Spleen (tissue), 11 donors: ENCODE results near the gene RPL18. TPM values are rescaled to one million over a fixed set of nuclear protein-coding genes. Genes with fewer than 3 reads are reported as not detected.

Experiments used
- DNase-seq: peaks from one replicate; pipeline ENCODE4 v3.0.0-alpha.2; 2020
- H3K27ac ChIP-seq, 8 donors: fragments of 200-600 bp; sonication (generic) in 7 of 8; 1 replicate in 4 of 8; 2 replicates in 4 of 8; pipeline versions ENCODE4 v1.5.0 to v1.8.0; 2016 to 2021; ENCODE audit warnings: inconsistent platforms in 4 of 8, mild to moderate bottlenecking in 4 of 8, moderate library complexity in 1 of 8
- H3K27me3 ChIP-seq, 7 donors: fragments of 200-600 bp; sonication (generic) in 6 of 7; replicated peaks in 1 of 7; 1 replicate in 4 of 7; 2 replicates in 3 of 7; pipeline versions ENCODE4 v1.5.0 to v1.8.0; 2016 to 2021; ENCODE audit warnings: inconsistent platforms in 3 of 7, mild to moderate bottlenecking in 1 of 7
- H3K36me3 ChIP-seq, 6 donors: fragments of 200-600 bp; sonication (generic) in 5 of 6; 1 replicate in 4 of 6; 2 replicates in 2 of 6; pipeline versions ENCODE4 v1.5.0 to v1.8.0; 2016 to 2021; ENCODE audit warnings: inconsistent platforms in 2 of 6
- H3K4me1 ChIP-seq, 6 donors: fragments of 200-600 bp; sonication (generic) in 5 of 6; 1 replicate in 3 of 6; 2 replicates in 3 of 6; pipeline versions ENCODE4 v1.5.0 to v1.8.0; 2016 to 2021; ENCODE audit warnings: inconsistent platforms in 3 of 6
- H3K4me3 ChIP-seq, 8 donors: fragments of 200-600 bp; sonication (generic) in 7 of 8; 1 replicate in 4 of 8; 2 replicates in 4 of 8; pipeline versions ENCODE4 v1.5.0 to v1.8.0; 2016 to 2021; ENCODE audit warnings: inconsistent platforms in 4 of 8, mild to moderate bottlenecking in 4 of 8, moderate library complexity in 2 of 8
- H3K9me3 ChIP-seq, 8 donors: fragments of 200-600 bp; sonication (generic) in 7 of 8; 1 replicate in 4 of 8; 2 replicates in 4 of 8; pipeline versions ENCODE4 v1.5.0 to v1.8.0; 2016 to 2021; ENCODE audit warnings: inconsistent platforms in 4 of 8
- CTCF ChIP-seq, 11 experiments: fragments of 200-600 bp in 7 of 11; fragments of 450-650 bp in 4 of 11; sonication (generic) in 4 of 11; IDR thresholded peaks in 8 of 11; conservative IDR thresholded peaks in 3 of 11; 1 replicate in 7 of 11; 2 replicates in 4 of 11; pipeline versions ENCODE4 v1.4.0 to v1.8.0; 2016 to 2021; ENCODE audit warnings: antibody characterized with exemption in 11 of 11, inconsistent platforms in 4 of 11, mild to moderate bottlenecking in 1 of 11
- POLR2A ChIP-seq, 3 donors: fragments of 450-650 bp; IDR thresholded peaks; one replicate each; pipeline ENCODE4 v1.5.1; 2017; ENCODE audit warnings: antibody characterized with exemption in 3 of 3, mild to moderate bottlenecking in 1 of 3
- POLR2AphosphoS5 ChIP-seq, 3 donors: sonication (generic); formaldehyde crosslinking; IDR thresholded peaks; one replicate each; pipeline ENCODE4 v1.5.1; 2017; ENCODE audit warnings: antibody characterized with exemption in 3 of 3
- WGBS, 5 donors: extraction: QIAGEN DNeasy Blood & Tissue Kit in 3 of 5; methylation state at CpG; one replicate each; pipeline versions ENCODE4 v1.1.5 to v1.1.7; 2013 to 2018; 5-methylcytosine and 5-hydroxymethylcytosine counted together
- intact Hi-C: fragments of 100-400 bp; cut with DNase I; formaldehyde crosslinking; loops from one replicate; pipeline ENCODE4 v1.15.0; 2023; ENCODE audit warnings: low total_unique reads
- polyA plus RNA-seq, 3 donors: library from polyadenylated mRNA; stranded (reverse); fragments of 200-250 nt; gene quantifications; one replicate each; pipeline ENCODE4 v1.2.1, GENCODE V29; 2013
- total RNA-seq, 7 donors: library from RNA; depleted of rRNA in 3 of 7; stranded (reverse); fragments of >200 nt in 3 of 7; fragmentation: NEBNext Ultra II Directional in 4 of 7; extraction: Animal tissue kit (Norgen Biotek cat#: 25700) in 4 of 7; gene quantifications; one replicate each; pipeline versions ENCODE4 v1.1.0 to v1.2.1, GENCODE V29; 2016 to 2021
- donor health status: healthy with polysubstance abuse.
- donor health status: DM: no; HTN: no; CAD: no; lungs with moderate emphysema.
- donor health status: DM: no; HTN: no; CAD: no.
- donor health status: Bipolar disorder and iron deficiency.
- donor health status: healthy.
- donor health status: DM: no; HTN: no; CAD: no.
- donor health status: DM: yes; HTN: yes; CAD: no.

The RPL18 gene
- total and polyA plus RNA-seq, 10 donors = 1,136 to 5,575 (median 2,485) TPM

- Histone ChIP-seq H3K9me3 (no peaks in the 10 kb centered on the region), H3K4me1 (peaks cover 0 to 6% (median 0%) of the 10 kb centered on the region in 6 donors), H3K36me3 (no peaks in the 10 kb centered on the region), H3K27me3 (no peaks in the 10 kb centered on the region), H3K4me3 (no peak overlapping the region), H3K27ac (no peak overlapping the region)
- intact Hi-C loops = no loop called here
- no peak for TF ChIP-seq CTCF (IDR thresholded peaks at IDR 0.05 in 8 of 11, conservative IDR thresholded peaks at IDR 0.05 in 3 of 11)
- TF ChIP-seq POLR2AphosphoS5 (IDR thresholded peaks at IDR 0.05) = no peak
- TF ChIP-seq POLR2A (IDR thresholded peaks at IDR 0.05) = no peak
- no peak for DNase-seq
- WGBS, 5 donors = 77 to 83% (median 80%) methylated on average over 22 to 23 of the region's 23 CpGs
These were observed 42.9 kb downstream of the RPL18 start for GRCh38 chr19:48575931-48576622.

GRCh38 chr19:48573163-48573505 lies 45.8 kb downstream of the RPL18 start:
- Histone ChIP-seq H3K9me3 (no peaks in the 10 kb centered on the region), H3K4me1 (peaks cover 0 to 6% (median 0%) of the 10 kb centered on the region in 6 donors), H3K27ac (no peak overlapping the region), H3K27me3 (peaks cover 0 to 20% (median 6%) of the 10 kb centered on the region in 7 donors), H3K36me3 (no peaks in the 10 kb centered on the region), H3K4me3 (no peak overlapping the region)
- DNase-seq = no peak
- TF ChIP-seq POLR2AphosphoS5 (IDR thresholded peaks at IDR 0.05) (no peak), POLR2A (IDR thresholded peaks at IDR 0.05) (no peak), CTCF (IDR thresholded peaks at IDR 0.05 in 8 of 11, conservative IDR thresholded peaks at IDR 0.05 in 3 of 11) (no peak)
- intact Hi-C loops = no loop called here
- WGBS, 5 donors = 71 to 91% (median 86%) methylated on average over 12 of the region's 12 CpGs

GRCh38 chr19:48571378-48572162 lies 47.4 kb downstream of the RPL18 start:
- Histone ChIP-seq H3K4me1 (peaks cover 0 to 6% (median 0%) of the 10 kb centered on the region in 6 donors), H3K9me3 (no peaks in the 10 kb centered on the region), H3K4me3 (no peak overlapping the region), H3K27ac (no peak overlapping the region), H3K36me3 (no peaks in the 10 kb centered on the region), H3K27me3 (peaks cover 0 to 35% (median 6%) of the 10 kb centered on the region in 7 donors)
- WGBS, 5 donors = 69 to 85% (median 77%) methylated on average over 5 of the region's 5 CpGs
- intact Hi-C loops = no loop called here
- DNase-seq = no peak
- TF ChIP-seq POLR2AphosphoS5 (IDR thresholded peaks at IDR 0.05) (no peak), POLR2A (IDR thresholded peaks at IDR 0.05) (no peak)

- no peak overlapping the region for H3K27ac ChIP-seq
- peaks cover 0 to 38% (median 6%) of the 10 kb centered on the region in 7 donors for H3K27me3 ChIP-seq
- no peaks in the 10 kb centered on the region for H3K9me3 ChIP-seq
- no peak for DNase-seq
- 62 to 81% (median 67%) methylated on average over 9 to 11 of the region's 11 CpGs for WGBS, 5 donors
- no peak for TF ChIP-seq POLR2A (IDR thresholded peaks at IDR 0.05)
- TF ChIP-seq CTCF (IDR thresholded peaks at IDR 0.05 in 8 of 11, conservative IDR thresholded peaks at IDR 0.05 in 3 of 11) = no peak
- no peak for TF ChIP-seq POLR2AphosphoS5 (IDR thresholded peaks at IDR 0.05)
- no peak overlapping the region for H3K4me3 ChIP-seq
- intact Hi-C loops = no loop called here
- H3K36me3 ChIP-seq = no peaks in the 10 kb centered on the region
- peaks cover 0 to 5% (median 0%) of the 10 kb centered on the region in 6 donors for H3K4me1 ChIP-seq
These were observed 49.2 kb downstream of the RPL18 start for GRCh38 chr19:48569814-48570213.
